HEK293T (cell line): ENCODE data around the gene HOXB2.

ENCODE experiments used
- BHLHE40 ChIP-seq: fragments of 450-650 bp; IDR thresholded peaks from 2 replicates; pipeline ENCODE4 v1.6.1; 2016; ENCODE audit warnings: mild to moderate bottlenecking, moderate library complexity, borderline replicate concordance
- CTBP1 ChIP-seq: fragments of 450-650 bp; IDR thresholded peaks from 2 replicates; pipeline ENCODE4 v1.6.1; 2016; ENCODE audit warnings: borderline replicate concordance

DNA sequence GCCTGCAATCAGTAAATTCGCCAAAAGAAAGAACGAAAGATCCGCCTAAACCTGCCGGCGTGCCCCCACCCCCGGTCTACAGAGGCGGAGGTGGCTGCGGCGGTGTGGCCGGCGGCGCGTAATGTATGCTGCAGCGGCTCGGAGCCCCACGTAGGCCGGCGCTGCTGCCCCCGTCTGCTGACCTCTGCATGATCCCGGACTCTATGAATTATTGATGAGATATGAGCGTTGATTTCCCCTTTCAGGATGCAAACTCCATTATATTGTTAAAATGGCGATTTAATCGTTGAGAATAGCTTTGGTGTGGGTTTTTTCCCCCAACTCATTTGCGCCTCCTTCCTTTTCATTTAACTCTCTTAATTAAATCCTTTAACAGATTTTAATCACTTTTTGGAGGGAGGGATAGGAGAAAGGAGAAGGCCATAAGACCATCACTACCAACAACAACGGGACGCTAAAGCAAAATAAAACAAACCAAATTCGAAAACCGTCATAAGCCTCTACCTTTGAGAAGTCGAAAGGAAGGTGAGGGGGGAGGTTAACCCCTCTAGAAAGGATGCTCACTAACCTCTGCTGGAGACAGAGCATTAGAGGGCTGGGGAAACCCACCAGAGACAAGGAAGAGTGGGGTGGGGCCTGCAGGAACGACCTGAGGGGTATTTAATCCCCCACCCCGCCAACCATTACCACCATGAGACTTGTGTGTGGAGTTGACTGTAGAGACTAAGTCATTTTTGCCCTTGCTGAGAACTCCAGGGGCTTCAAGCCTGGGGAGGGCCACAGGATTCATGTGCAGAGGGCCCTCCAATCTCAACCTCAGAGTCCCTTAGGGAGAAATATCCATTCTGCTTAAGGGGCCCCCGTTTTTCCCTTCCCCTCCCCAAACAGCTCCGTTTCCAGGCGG, 41.7 kb upstream of the HOXB2 start:
- TF ChIP-seq BHLHE40 (no peak), CTBP1 (no peak)
